Mononuclear cell (primary cell): ENCODE results near the gene INF2. TPM values are rescaled to one million over a fixed set of nuclear protein-coding genes. Genes with fewer than 3 reads are reported as not detected.

Source experiments
- H3K27me3 ChIP-seq: 2 replicates; pipeline ENCODE4 v1.6.0; 2011; ENCODE audit warnings: low read length, control low read depth; ENCODE audit not compliant: insufficient read depth
- H3K4me1 ChIP-seq: 2 replicates; pipeline ENCODE4 v1.5.1; 2011; ENCODE audit warnings: mild to moderate bottlenecking, low read length, control low read depth; ENCODE audit not compliant: insufficient read depth
- H3K4me3 ChIP-seq: 2 replicates; pipeline ENCODE4 v1.5.1; 2011; ENCODE audit warnings: mild to moderate bottlenecking, low read length, moderate library complexity
- H3K9me3 ChIP-seq: 2 replicates; pipeline ENCODE4 v1.5.1; 2011; ENCODE audit warnings: low read depth, mild to moderate bottlenecking, control low read depth, low read length
- total RNA-seq: library from RNA; depleted of rRNA; stranded (reverse); fragments of >200 nt; gene quantifications from one replicate; pipeline ENCODE4 v1.2.3, GENCODE V29; 2012

The INF2 gene
- total RNA-seq, 1 donor: 21.6 TPM

GRCh38 chr14:104756477-104757237 lies 67.2 kb downstream of the INF2 start:
- H3K27me3 ChIP-seq: no peaks in the 10 kb centered on the region
- H3K9me3 ChIP-seq: no peaks in the 10 kb centered on the region
- peaks cover 28% of the 10 kb centered on the region for H3K4me1 ChIP-seq
- H3K4me3 ChIP-seq: no peak overlapping the region

- H3K9me3 ChIP-seq: no peaks in the 10 kb centered on the region
- peaks cover 23% of the 10 kb centered on the region for H3K4me1 ChIP-seq
- H3K4me3 ChIP-seq: no peak overlapping the region
- H3K27me3 ChIP-seq: no peaks in the 10 kb centered on the region
Observed at GRCh38 chr14:104757238-104757585, 67.8 kb downstream of the INF2 start.

GRCh38 chr14:104757681-104758392 lies 68.4 kb downstream of the INF2 start:
- no peaks in the 10 kb centered on the region for H3K27me3 ChIP-seq
- H3K4me1 ChIP-seq: peaks cover 21% of the 10 kb centered on the region
- no peaks in the 10 kb centered on the region for H3K9me3 ChIP-seq
- no peak overlapping the region for H3K4me3 ChIP-seq

- H3K4me3 ChIP-seq: no peak overlapping the region
- peaks cover 12% of the 10 kb centered on the region for H3K4me1 ChIP-seq
- no peaks in the 10 kb centered on the region for H3K9me3 ChIP-seq
- no peaks in the 10 kb centered on the region for H3K27me3 ChIP-seq
Observed at GRCh38 chr14:104758981-104759969, 69.9 kb downstream of the INF2 start.

GRCh38 chr14:104765517-104765916 lies 76.1 kb downstream of the INF2 start:
- Histone ChIP-seq H3K4me1 (peaks cover 4% of the 10 kb centered on the region), H3K9me3 (no peaks in the 10 kb centered on the region), H3K4me3 (no peak overlapping the region), H3K27me3 (no peaks in the 10 kb centered on the region)

- H3K27me3 ChIP-seq: no peaks in the 10 kb centered on the region
- no peak overlapping the region for H3K4me3 ChIP-seq
- no peaks in the 10 kb centered on the region for H3K9me3 ChIP-seq
- H3K4me1 ChIP-seq: peaks cover 4% of the 10 kb centered on the region
Observed at GRCh38 chr14:104766256-104766862, 76.9 kb downstream of the INF2 start.

GRCh38 chr14:104766863-104767633 lies 77.6 kb downstream of the INF2 start:
- Histone ChIP-seq H3K4me3 (no peak overlapping the region), H3K4me1 (peaks cover 4% of the 10 kb centered on the region), H3K27me3 (no peaks in the 10 kb centered on the region), H3K9me3 (no peaks in the 10 kb centered on the region)

- Histone ChIP-seq H3K4me3 (no peak overlapping the region), H3K27me3 (no peaks in the 10 kb centered on the region), H3K9me3 (no peaks in the 10 kb centered on the region), H3K4me1 (peaks cover 4% of the 10 kb centered on the region)
Observed at GRCh38 chr14:104767634-104767918, 78.2 kb downstream of the INF2 start.

- Histone ChIP-seq H3K9me3 (no peaks in the 10 kb centered on the region), H3K4me1 (peaks cover 4% of the 10 kb centered on the region), H3K27me3 (no peaks in the 10 kb centered on the region), H3K4me3 (no peak overlapping the region)
Observed at GRCh38 chr14:104768437-104769323, 79.3 kb downstream of the INF2 start.

- Histone ChIP-seq H3K4me3 (no peak overlapping the region), H3K27me3 (no peaks in the 10 kb centered on the region), H3K4me1 (peaks cover 4% of the 10 kb centered on the region), H3K9me3 (no peaks in the 10 kb centered on the region)
Observed at GRCh38 chr14:104769324-104770071, 80.1 kb downstream of the INF2 start.

GRCh38 chr14:104770072-104770579 lies 80.7 kb downstream of the INF2 start:
- Histone ChIP-seq H3K4me3 (no peak overlapping the region), H3K27me3 (no peaks in the 10 kb centered on the region), H3K4me1 (peaks cover 4% of the 10 kb centered on the region), H3K9me3 (no peaks in the 10 kb centered on the region)

GRCh38 chr14:104770851-104771272 lies 81.4 kb downstream of the INF2 start:
- no peaks in the 10 kb centered on the region for H3K9me3 ChIP-seq
- no peaks in the 10 kb centered on the region for H3K27me3 ChIP-seq
- peaks cover 4% of the 10 kb centered on the region for H3K4me1 ChIP-seq
- H3K4me3 ChIP-seq: no peak overlapping the region

- H3K9me3 ChIP-seq: no peaks in the 10 kb centered on the region
- peaks cover 4% of the 10 kb centered on the region for H3K4me1 ChIP-seq
- no peaks in the 10 kb centered on the region for H3K27me3 ChIP-seq
- H3K4me3 ChIP-seq: no peak overlapping the region
Observed at GRCh38 chr14:104771374-104771773, 82.0 kb downstream of the INF2 start.
